Stimulated activated CD8-positive, alpha-beta memory T cell treated with anti-CD3 and anti-CD28 coated beads, Interleukin-15, amount 100 ng/mL, for 24 hours (primary cell): ENCODE results near the gene TANGO2.

Experiments
- DNase-seq: peaks from one replicate; pipeline ENCODE4 v3.0.0-alpha.2; 2020; ENCODE audit warnings: low read depth

TANGO2 gene

GRCh38 chr22:20107471-20107901, 86.6 kb downstream of the TANGO2 start:
- no peak for DNase-seq

DNA sequence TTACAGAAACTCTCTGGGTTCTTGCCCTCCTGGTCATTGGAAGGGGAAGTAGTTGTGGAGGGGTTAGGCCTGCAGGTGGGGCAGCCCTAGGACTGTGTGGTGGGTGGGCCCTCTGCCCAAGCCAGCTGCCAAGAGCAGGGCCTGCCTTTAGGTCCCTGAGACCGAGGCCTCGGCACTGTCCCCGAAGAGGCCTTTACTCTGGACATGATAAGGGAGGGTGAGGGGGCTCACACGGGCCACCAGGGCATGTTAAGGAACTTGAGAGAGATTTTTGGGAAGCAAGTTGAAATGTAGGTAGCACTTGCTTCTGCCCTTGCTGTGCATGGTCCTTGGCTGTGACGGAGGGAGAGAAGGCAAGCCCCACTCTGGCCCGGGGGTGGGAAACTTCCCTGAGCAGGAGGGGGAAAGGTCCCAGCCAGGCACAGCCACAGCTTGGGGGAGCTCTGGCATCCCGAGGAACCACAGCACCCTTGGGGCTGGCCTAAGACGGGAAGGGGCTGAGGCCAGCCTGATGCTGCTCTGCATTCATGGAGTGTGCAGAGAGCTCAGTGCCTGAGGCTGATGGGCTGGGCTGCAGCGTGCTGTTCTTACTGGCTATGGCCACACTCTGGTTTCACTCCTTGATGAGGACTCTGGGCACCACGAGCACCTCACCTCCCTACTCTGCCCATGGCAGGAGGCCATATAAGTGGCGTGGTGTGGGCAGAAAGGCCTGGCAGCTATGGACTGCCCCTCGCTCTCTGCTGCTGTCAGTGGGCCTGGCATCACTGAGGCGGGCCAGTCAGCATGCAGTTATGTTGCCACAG, 87.2 kb downstream of the TANGO2 start:
- DNase-seq = no peak

- DNase-seq = no peak
These were observed 87.9 kb downstream of the TANGO2 start for GRCh38 chr22:20108757-20109230.

GRCh38 chr22:20109411-20110358, 88.8 kb downstream of the TANGO2 start:
- DNase-seq = no peak

- DNase-seq = no peak
These were observed 89.6 kb downstream of the TANGO2 start for GRCh38 chr22:20110359-20110985.

DNA sequence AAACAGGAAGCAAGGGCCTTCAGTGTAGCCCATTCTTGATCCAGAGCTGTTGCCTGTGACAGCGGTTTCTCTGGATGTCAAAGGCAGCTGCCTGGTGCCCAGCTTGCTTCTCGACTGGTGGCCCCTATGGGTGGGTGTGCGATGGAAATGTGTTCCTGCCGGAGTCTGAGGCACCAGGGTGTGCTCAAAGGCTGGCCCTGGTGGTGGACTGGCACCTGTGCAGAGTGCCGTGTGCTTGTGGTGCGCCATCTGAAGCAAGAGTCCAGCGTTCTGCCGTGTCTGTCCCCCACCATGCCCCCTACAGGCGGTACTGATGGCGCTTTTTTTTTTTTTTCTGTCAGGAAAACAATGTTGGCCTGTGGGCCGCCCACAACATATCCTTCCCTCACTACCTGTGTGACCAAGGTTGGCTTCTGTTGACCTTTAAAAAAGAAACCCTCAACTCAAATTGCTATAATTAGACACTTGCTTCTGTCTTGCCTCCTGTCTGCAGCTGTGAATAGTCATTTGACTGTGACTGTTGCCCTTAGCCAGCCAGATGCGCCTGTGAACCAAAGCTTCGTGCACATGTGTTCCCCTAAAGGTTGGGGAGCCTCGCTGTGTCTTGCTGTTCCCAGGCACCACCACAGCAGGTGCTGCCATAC, 90.3 kb downstream of the TANGO2 start:
- no peak for DNase-seq

GRCh38 chr22:20111689-20112622, 91.0 kb downstream of the TANGO2 start:
- DNase-seq = no peak

GRCh38 chr22:20112623-20113511, 92.0 kb downstream of the TANGO2 start:
- no peak for DNase-seq

DNA sequence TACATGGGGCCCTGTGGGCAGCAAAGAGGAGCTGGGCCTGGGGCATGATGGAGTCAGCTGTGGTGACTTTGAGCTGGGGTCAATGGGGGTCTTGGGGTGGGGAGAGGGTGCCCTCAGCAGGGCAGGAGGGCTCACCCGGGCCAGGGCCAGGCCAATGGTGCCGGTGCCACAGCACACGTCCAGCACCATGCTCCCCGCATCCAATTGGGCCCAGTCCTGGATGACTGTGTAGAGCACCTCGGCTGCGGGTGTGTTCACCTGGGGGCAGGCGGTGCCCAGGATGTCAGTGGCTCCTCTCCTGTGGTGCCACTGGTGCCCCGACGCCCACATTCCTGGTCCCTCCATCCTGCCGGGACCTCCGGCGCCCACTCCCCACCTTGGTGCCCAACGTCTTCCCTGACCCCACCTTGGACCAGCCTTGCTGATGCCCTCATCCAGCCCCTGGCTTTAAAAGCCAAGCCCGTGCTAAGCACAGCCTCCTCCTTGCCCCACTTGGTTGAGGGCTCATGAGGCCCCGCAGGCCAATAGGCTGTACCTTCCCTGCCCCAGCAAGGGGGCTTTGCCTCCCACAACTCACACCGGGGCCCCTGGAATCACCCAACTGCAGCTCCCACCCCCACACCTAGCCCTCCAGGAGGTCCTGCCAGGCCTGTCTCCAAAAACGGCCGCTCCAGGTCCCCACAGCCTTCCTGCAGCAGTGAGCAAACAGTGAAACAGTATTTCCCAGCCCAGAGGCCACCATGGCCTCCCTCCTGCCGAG, 92.8 kb downstream of the TANGO2 start:
- no peak for DNase-seq

DNA sequence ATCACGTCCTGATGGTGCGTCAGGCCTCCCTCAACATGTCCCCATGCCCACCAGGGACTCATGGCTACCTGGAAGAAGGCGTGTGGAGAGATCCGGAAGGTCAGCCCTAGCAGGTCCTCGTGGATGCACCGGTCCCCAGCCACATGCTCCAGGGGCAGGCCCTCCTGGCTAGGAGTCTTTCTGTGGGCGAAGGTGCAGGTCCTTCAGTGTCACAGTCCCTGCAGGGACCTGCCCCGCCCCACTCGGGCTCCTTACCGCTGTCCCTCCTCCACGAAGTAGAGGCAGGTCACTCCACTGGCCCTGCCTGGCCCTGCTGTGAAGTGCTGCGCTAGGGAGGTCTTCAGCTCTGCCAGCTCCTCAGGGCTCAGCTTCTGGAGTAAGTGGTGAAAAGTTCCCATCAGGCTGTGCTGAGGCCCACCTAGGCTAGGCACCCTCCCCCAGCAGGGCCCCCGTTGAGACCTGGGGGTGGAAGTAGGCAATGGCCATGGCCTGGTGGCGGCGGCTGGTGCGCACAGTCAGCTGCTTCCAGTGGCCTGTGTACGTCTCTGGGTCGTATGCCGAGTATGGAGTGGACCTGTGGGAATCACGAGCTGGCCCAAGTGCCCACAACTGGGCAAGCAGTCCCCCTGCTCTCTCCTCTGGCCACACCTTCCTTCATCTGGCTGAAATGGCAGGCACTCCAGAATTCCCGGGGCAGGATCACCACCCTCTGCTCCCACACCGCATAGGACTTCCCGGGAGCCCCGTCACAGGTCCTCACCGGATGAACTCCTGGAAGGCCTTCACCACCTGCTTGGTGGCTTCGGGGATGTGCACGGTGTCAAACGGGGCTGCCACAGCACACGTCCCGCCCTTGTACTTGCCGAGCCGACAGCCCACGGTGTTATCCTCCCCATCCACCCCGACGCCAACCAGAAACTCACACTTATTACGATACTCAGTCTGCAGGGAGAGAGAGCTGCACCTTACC, 93.9 kb downstream of the TANGO2 start:
- no peak for DNase-seq

DNA sequence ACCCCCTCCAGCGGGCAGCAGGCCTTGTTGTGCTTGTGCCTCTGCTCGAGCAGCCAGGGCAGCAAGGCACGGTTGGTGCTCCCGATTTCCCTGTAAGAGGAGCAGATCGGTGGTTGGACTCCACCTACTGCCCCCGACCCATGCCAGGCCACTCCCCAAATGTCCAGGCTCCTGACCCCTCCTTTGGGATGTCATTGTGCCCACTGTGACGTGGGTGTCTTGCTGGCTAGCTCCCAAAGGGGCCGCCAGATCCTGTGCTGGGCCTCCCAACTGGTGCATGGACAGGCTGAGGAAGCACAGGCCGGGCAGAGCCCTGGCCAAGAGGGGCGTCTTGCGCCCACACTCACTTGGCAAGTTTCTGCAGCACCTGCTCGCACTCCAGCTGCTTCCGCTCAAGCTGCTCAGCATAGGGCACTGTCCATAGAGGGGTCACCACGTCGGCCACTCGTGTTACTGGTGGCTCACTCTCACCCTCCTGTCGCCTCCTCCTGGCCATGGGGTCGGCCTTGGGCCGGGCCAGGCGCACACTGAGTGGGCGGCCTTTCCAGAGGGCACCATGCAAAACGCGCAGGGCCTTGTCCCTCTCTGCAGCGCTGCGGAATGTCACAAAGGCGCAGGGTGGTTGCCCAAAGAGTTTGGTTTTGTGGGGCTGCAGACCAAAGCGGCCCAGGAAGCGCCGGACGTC, 94.9 kb downstream of the TANGO2 start, which contains the start of gene RANBP1:
TSS of gene RANBP1 (plus strand) at position 414 of the 685 bp plus-strand sequence. CDS start at position 495, 81 bp downstream.
- no peak for DNase-seq

DNA sequence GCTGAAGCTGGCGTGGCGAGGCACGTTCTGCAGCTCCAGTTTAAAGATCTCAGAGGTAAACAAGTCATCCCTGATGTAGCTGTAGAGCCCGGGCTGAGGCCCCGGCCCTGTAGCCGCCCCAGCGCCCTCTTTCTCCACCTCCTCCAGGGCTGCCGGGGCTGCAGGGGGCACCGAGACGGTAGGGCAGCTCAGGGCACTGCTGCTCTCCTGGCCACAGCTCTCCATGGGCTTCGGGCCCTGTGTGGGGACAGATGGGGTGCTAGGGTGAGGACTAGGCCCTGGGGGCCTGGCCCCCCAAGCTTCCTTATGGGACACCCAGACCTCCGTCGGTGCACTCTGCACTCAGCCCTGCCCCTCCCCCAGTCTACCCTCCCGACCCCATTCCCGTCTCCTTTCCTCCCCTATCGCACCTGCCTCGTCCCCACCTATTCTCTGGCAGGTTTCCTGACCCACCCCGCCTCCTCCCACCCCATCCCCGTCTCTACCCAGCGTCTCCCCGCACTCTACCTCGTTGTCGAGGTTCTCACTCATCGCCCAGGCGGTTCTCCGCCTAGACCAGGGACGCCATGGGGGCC, 95.6 kb downstream of the TANGO2 start:
- no peak for DNase-seq
